ENCODE results near the gene NRXN3. TPM values are rescaled to one million over a fixed set of nuclear protein-coding genes. Genes with fewer than 3 reads are reported as not detected.

The NRXN3 gene
- total RNA-seq, 1 donor from 2014 or later: 20.3 TPM

- no peak for DNase-seq (ENCODE audit: low spot score)
These were observed 1435.7 kb downstream of the NRXN3 start for GRCh38 chr14:79605849-79606248.

- DNase-seq (ENCODE audit: low spot score): no peak
These were observed 1438.3 kb downstream of the NRXN3 start for GRCh38 chr14:79608446-79608845.

GRCh38 chr14:79613625-79614024 lies 1443.5 kb downstream of the NRXN3 start:
- DNase-seq (ENCODE audit: low spot score): no peak

GRCh38 chr14:79614448-79614847 lies 1444.3 kb downstream of the NRXN3 start:
- DNase-seq (ENCODE audit: low spot score): no peak

- no peak for DNase-seq (ENCODE audit: low spot score)
These were observed 1456.9 kb downstream of the NRXN3 start for GRCh38 chr14:79627058-79627457.

- DNase-seq (ENCODE audit: low spot score): no peak
These were observed 1459.5 kb downstream of the NRXN3 start for GRCh38 chr14:79629411-79630287.

GRCh38 chr14:79630288-79630960 lies 1460.3 kb downstream of the NRXN3 start:
- DNase-seq (ENCODE audit: low spot score): no peak

GRCh38 chr14:79631276-79631675 lies 1461.1 kb downstream of the NRXN3 start:
- DNase-seq (ENCODE audit: low spot score): no peak

- no peak for DNase-seq (ENCODE audit: low spot score)
These were observed 1468.6 kb downstream of the NRXN3 start for GRCh38 chr14:79638672-79639266.

GRCh38 chr14:79639613-79640012 lies 1469.4 kb downstream of the NRXN3 start:
- no peak for DNase-seq (ENCODE audit: low spot score)

GRCh38 chr14:79641371-79641770 lies 1471.2 kb downstream of the NRXN3 start:
- DNase-seq (ENCODE audit: low spot score): no peak

- no peak for DNase-seq (ENCODE audit: low spot score)
These were observed 1473.0 kb downstream of the NRXN3 start for GRCh38 chr14:79643132-79643531.

GRCh38 chr14:79645753-79646362 lies 1475.7 kb downstream of the NRXN3 start:
- no peak for DNase-seq (ENCODE audit: low spot score)

- DNase-seq (ENCODE audit: low spot score): no peak
These were observed 1479.7 kb downstream of the NRXN3 start for GRCh38 chr14:79649856-79650255.

GRCh38 chr14:79652513-79653307 lies 1482.5 kb downstream of the NRXN3 start:
- no peak for DNase-seq (ENCODE audit: low spot score)

- DNase-seq (ENCODE audit: low spot score): no peak
These were observed 1485.9 kb downstream of the NRXN3 start for GRCh38 chr14:79656056-79656455.

GRCh38 chr14:79656496-79656895 lies 1486.3 kb downstream of the NRXN3 start:
- peak; percentile 15 for DNase-seq (ENCODE audit: low spot score)

- DNase-seq (ENCODE audit: low spot score): no peak
These were observed 1488.0 kb downstream of the NRXN3 start for GRCh38 chr14:79658221-79658620.

- no peak for DNase-seq (ENCODE audit: low spot score)
These were observed 1488.6 kb downstream of the NRXN3 start for GRCh38 chr14:79658769-79659168.

GRCh38 chr14:79660053-79660939 lies 1490.1 kb downstream of the NRXN3 start:
- DNase-seq (ENCODE audit: low spot score): no peak
